HG02840 (cell line): ENCODE results near the gene LIMS1.
"Not testable (repeated sequence)": the region's sequence is repeated elsewhere in the genome, so short reads cannot be mapped to it uniquely, and the experiment has no call there.

Source experiments
- ATAC-seq: cut with Tn5 transposase; IDR thresholded peaks from one replicate; pipeline ENCODE4 v1.9.1; 2021; ENCODE audit warnings: mild to moderate bottlenecking, moderate library complexity, moderate number of reproducible peaks; ENCODE audit not compliant: unreplicated experiment, low FRiP score

The LIMS1 gene

DNA sequence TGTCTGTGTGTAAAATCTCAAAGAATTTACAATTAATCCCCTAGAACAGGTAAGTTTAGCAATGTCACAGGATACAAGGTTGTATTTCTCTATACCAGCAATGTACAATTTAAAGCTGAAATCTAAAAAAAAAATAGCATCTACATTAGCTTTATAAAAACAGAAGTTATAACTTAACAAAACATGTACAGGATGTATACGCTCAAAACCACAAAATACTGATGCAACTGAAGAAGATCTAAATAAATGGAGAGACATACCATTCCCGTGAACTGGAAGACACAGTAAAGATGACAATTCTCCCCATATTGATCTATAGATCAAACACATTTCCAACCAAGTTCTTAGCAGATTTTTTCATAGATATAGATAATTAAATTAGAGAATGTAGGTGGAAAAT is 167.5 kb downstream of the LIMS1 start:
- no peak for ATAC-seq

GRCh38 chr2:108704871-108705270 is 170.6 kb downstream of the LIMS1 start:
- no peak for ATAC-seq

- ATAC-seq = no peak
These were observed 173.0 kb downstream of the LIMS1 start for GRCh38 chr2:108707300-108707699.

- ATAC-seq = not testable (repeated sequence)
These were observed 182.7 kb downstream of the LIMS1 start for GRCh38 chr2:108716971-108717370.

DNA sequence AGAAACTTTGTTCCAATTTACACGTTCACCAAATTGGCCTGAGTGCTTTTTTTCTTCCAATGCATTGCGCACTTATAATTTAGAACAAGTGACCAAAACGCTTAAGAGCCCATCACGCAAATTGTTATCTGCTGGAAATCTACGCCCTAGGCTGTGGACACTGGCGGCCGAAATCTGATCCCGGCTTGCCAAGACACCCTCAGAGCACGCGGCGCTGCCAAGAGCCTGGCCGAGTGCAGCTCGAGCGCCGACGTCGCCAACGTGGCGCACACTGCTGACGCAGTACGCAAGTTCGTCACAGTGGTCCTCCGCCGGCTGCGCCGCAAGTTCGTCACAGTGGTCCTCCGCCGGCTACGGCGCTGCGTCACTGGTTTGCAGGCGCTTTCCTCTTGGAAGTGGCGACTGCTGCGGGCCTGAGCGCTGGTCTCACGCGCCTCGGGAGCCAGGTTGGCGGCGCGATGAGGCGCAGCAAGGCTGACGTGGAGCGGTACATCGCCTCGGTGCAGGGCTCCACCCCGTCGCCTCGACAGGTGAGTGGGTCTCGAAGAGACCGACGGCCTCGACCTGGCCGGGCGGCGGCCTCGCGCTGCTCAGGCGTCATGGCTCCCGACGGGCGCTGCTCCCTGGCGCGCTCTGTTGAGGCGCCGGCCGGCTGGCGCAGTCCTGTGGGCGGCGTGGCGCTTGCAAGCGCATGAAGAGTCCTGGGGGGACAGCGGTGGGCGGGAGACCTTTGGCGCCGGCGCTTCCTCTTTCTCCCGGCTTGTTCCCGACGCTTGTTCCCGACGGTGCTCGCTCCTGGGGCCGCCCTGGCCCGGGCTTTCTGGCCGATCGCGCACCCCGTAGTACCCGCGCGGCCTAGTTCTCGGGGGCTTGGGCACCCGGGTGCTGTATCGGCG is 185.1 kb downstream of the LIMS1 start, which contains the start of gene RANBP2:
Gene RANBP2, plus strand, starts transcription at position 334 of the 896 bp plus-strand sequence. Its CDS starts 125 bp downstream, at position 459.
- ATAC-seq = peak; percentile 98

DNA sequence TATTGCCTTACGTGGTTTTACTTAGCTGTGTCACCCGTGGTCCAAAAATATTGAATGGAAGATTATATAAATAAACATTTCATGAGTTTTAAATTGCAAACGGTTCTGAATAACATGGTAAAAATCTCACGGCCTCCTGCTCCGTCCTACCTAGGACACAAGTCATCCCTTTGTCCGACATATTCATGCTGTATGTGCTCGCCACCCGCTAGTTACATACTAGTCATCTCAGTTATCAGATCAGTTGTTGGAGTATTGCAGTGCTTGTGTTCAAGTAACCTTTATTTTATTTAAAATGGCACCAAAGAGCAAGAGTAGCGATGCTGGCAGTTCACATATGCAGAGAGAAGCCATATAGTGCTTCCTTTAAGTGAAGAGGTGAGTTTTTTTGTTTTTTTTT is 191.8 kb downstream of the LIMS1 start:
- not testable (repeated sequence) for ATAC-seq

GRCh38 chr2:108734656-108735055 is 200.4 kb downstream of the LIMS1 start:
- ATAC-seq = not testable (repeated sequence)
